Liver (tissue), 9 donors: ENCODE measurements around the gene MRPL9. TPM values are rescaled to one million over a fixed set of nuclear protein-coding genes. Genes with fewer than 3 reads are reported as not detected.

ENCODE experiments used
- DNase-seq: peaks from one replicate; pipeline ENCODE4 v3.0.0-alpha.2; 2017; ENCODE audit warnings: low spot score
- H3K27ac ChIP-seq, 2 donors: one replicate each; pipeline ENCODE4 v1.7.0; 2013; ENCODE audit warnings: inconsistent platforms in 2 of 2, low read length in 2 of 2, control low read depth in 1 of 2, low read depth in 1 of 2, mild to moderate bottlenecking in 1 of 2
- H3K27me3 ChIP-seq, 4 donors: one replicate each; pipeline versions ENCODE4 v1.6.1 to v1.7.0; 2013; ENCODE audit warnings: low read length in 3 of 4, inconsistent platforms in 1 of 4, mild to moderate bottlenecking in 1 of 4, moderate library complexity in 1 of 4; ENCODE audit not compliant: control insufficient read depth in 4 of 4, insufficient read depth in 4 of 4
- H3K36me3 ChIP-seq, 4 donors: one replicate each; pipeline versions ENCODE4 v1.6.1 to v1.7.0; 2013; ENCODE audit warnings: low read length in 3 of 4, mild to moderate bottlenecking in 3 of 4, low read depth in 1 of 4, moderate library complexity in 1 of 4; ENCODE audit not compliant: control insufficient read depth in 4 of 4, insufficient read depth in 3 of 4
- H3K4me1 ChIP-seq, 4 donors: one replicate each; pipeline versions ENCODE4 v1.6.1 to v1.7.0; 2013; ENCODE audit warnings: low read length in 3 of 4, mild to moderate bottlenecking in 3 of 4, moderate library complexity in 1 of 4; ENCODE audit not compliant: control insufficient read depth in 4 of 4, insufficient read depth in 4 of 4
- H3K4me3 ChIP-seq, 3 donors: one replicate each; pipeline versions ENCODE4 v1.6.1 to v1.7.0; 2013; ENCODE audit warnings: low read length in 3 of 3, control low read depth in 1 of 3, low read depth in 1 of 3, mild to moderate bottlenecking in 1 of 3
- H3K9ac ChIP-seq, 2 donors: one replicate each; pipeline ENCODE4 v1.7.0; 2013; ENCODE audit warnings: low read length in 2 of 2, mild to moderate bottlenecking in 2 of 2, moderate library complexity in 2 of 2, control low read depth in 1 of 2, low read depth in 1 of 2
- H3K9me3 ChIP-seq, 4 donors: one replicate each; pipeline versions ENCODE4 v1.6.1 to v1.7.0; 2013; ENCODE audit warnings: low read length in 3 of 4; ENCODE audit not compliant: control insufficient read depth in 4 of 4
- ATF3 ChIP-seq: IDR thresholded peaks from 2 replicates; pipeline ENCODE4 v1.6.1; 2016; ENCODE audit warnings: antibody characterized with exemption
- CTCF ChIP-seq: fragments of 150-350 bp; IDR thresholded peaks from 2 replicates; pipeline ENCODE4 v1.5.1; 2017; ENCODE audit warnings: improper control_type of control experiment, low read depth, low read length; ENCODE audit not compliant: missing input control
- EGR1 ChIP-seq, 2 donors: IDR thresholded peaks; 2 replicates each; pipeline ENCODE4 v1.6.1; 2016 to 2018; ENCODE audit warnings: antibody characterized with exemption in 2 of 2, low read depth in 2 of 2
- FOXA1 ChIP-seq: IDR thresholded peaks from 2 replicates; pipeline ENCODE4 v1.6.1; 2016; ENCODE audit warnings: antibody characterized with exemption
- FOXA2 ChIP-seq: IDR thresholded peaks from 2 replicates; pipeline ENCODE4 v1.6.1; 2016; ENCODE audit warnings: antibody characterized with exemption
- GABPA ChIP-seq, 2 donors: IDR thresholded peaks in 1 of 2; conservative IDR thresholded peaks in 1 of 2; 2 replicates each; pipeline ENCODE4 v1.6.1; 2016; ENCODE audit warnings: antibody characterized with exemption in 2 of 2, mild to moderate bottlenecking in 1 of 2, moderate library complexity in 1 of 2
- HNF4A ChIP-seq, 2 donors: conservative IDR thresholded peaks; 2 replicates each; pipeline ENCODE4 v1.6.1; 2016; ENCODE audit warnings: antibody characterized with exemption in 2 of 2, mild to moderate bottlenecking in 2 of 2
- HNF4G ChIP-seq: IDR thresholded peaks from 2 replicates; pipeline ENCODE4 v1.6.1; 2016; ENCODE audit warnings: antibody characterized with exemption
- JUND ChIP-seq, 2 donors: IDR thresholded peaks; 2 replicates each; pipeline ENCODE4 v1.6.1; 2016; ENCODE audit warnings: antibody characterized with exemption in 2 of 2
- MAX ChIP-seq: IDR thresholded peaks from 2 replicates; pipeline ENCODE4 v1.6.1; 2016; ENCODE audit warnings: antibody characterized with exemption
- NR2F2 ChIP-seq: IDR thresholded peaks from 2 replicates; pipeline ENCODE4 v1.6.1; 2016; ENCODE audit warnings: antibody characterized with exemption
- RAD21 ChIP-seq, 2 donors: IDR thresholded peaks; 2 replicates each; pipeline ENCODE4 v1.6.1; 2016; ENCODE audit warnings: antibody characterized with exemption in 2 of 2, mild to moderate bottlenecking in 2 of 2
- REST ChIP-seq: IDR thresholded peaks from 2 replicates; pipeline ENCODE4 v1.6.1; 2016; ENCODE audit warnings: antibody characterized with exemption, mild to moderate bottlenecking
- RXRA ChIP-seq, 2 donors: IDR thresholded peaks; 2 replicates each; pipeline ENCODE4 v1.6.1; 2017 to 2018; ENCODE audit warnings: antibody characterized with exemption in 2 of 2, mild to moderate bottlenecking in 1 of 2
- SP1 ChIP-seq: IDR thresholded peaks from 2 replicates; pipeline ENCODE4 v1.6.1; 2018; ENCODE audit warnings: antibody characterized with exemption, mild to moderate bottlenecking
- TAF1 ChIP-seq: conservative IDR thresholded peaks from 2 replicates; pipeline ENCODE4 v1.6.1; 2016; ENCODE audit warnings: antibody characterized with exemption, mild to moderate bottlenecking
- YY1 ChIP-seq: IDR thresholded peaks from 2 replicates; pipeline ENCODE4 v1.6.1; 2016; ENCODE audit warnings: antibody characterized with exemption, mild to moderate bottlenecking
- ZBTB33 ChIP-seq: IDR thresholded peaks from 2 replicates; pipeline ENCODE4 v1.6.1; 2016; ENCODE audit warnings: antibody characterized with exemption
- WGBS: extraction: QIAGEN DNeasy Blood & Tissue Kit; methylation state at CpG from one replicate; pipeline ENCODE4 v1.1.7; 2013; 5-methylcytosine and 5-hydroxymethylcytosine counted together
- polyA plus RNA-seq, 2 donors: library from polyadenylated mRNA; stranded (reverse) in 1 of 2; unstranded in 1 of 2; fragments of 200-250 nt in 1 of 2; fragments of >200 nt in 1 of 2; fragmentation: Nextera tagmentation in 1 of 2; extraction: Ambion mirVana in 1 of 2; gene quantifications; one replicate each; pipeline versions ENCODE4 v1.2.1 to v1.2.3, GENCODE V29; 2013 to 2015
- total RNA-seq, 2 donors: library from RNA; depleted of rRNA; stranded (reverse); fragments of >200 nt; gene quantifications; one replicate each; pipeline ENCODE4 v1.2.3, GENCODE V29; 2014
- donor health status: healthy.
- donor health status: healthy.
- donor health status: healthy.
- donor health status: healthy.
- donor health status: healthy.

The MRPL9 gene
- total and polyA plus RNA-seq, 4 donors: 22.5 to 43.5 (median 31.6) TPM

- Histone ChIP-seq H3K9ac (peak within 1 kb of the TSS; percentile 45 to 69), H3K4me1 (peaks cover 0 to 17% (median 9%) of the 10 kb centered on the region in 4 donors), H3K27me3 (no peaks in the 10 kb centered on the region), H3K4me3 (peak within 1 kb of the TSS; percentile 73 to 94 (median 90)), H3K9me3 (no peaks in the 10 kb centered on the region), H3K27ac (peak within 1 kb of the TSS in 1 of 2 donors; percentile 28), H3K36me3 (no peaks in the 10 kb centered on the region)
- TF ChIP-seq REST (no peak), FOXA1 (no peak), FOXA2 (no peak), ZBTB33 (no peak), HNF4G (no peak), RAD21 (IDR thresholded peaks at IDR 0.05) (peak; percentile 34 to 47), YY1 (peak; percentile 76), CTCF (no peak), MAX (peak; percentile 70), GABPA (IDR thresholded peaks at IDR 0.05 in 1 of 2, conservative IDR thresholded peaks at IDR 0.05 in 1 of 2) (peak in 1 of 2 donors; percentile 11), HNF4A (conservative IDR thresholded peaks at IDR 0.05) (peak in 1 of 2 donors; percentile 7), ATF3 (no peak), EGR1 (IDR thresholded peaks at IDR 0.05; ENCODE audit: low read depth in 2 of 2) (peak; percentile 98), TAF1 (no peak), NR2F2 (no peak), JUND (IDR thresholded peaks at IDR 0.05) (peak in 1 of 2 donors; percentile 17), RXRA (IDR thresholded peaks at IDR 0.05) (peak; percentile 17 to 22), SP1 (peak; percentile 100)
- WGBS: under 1% methylated on average over 58 of the region's 58 CpGs
- peak; percentile 96 for DNase-seq
Observed at GRCh38 chr1:151790071-151790939, 27.0 kb upstream of the MRPL9 start, which contains the start of gene TDRKH. Gene TDRKH, minus strand, starts transcription at chr1:151790500. Its CDS starts 7,478 bp downstream, at chr1:151783022.
